GM18858 (cell line): ENCODE data around the gene LYRM4.
A peak's percentile ranks its signal among the peaks of the same experiment; 100 is the strongest.

Source experiments
- ATAC-seq: cut with Tn5 transposase; IDR thresholded peaks from one replicate; pipeline ENCODE4 v1.9.1; 2021; ENCODE audit not compliant: unreplicated experiment

Gene LYRM4

GRCh38 chr6:5260661-5261544 lies at the start of gene LYRM4, which contains the start of gene FARS2:
Gene LYRM4 (minus strand): TSS chr6:5260950. CDS start chr6:5260733, 217 bp downstream.
Gene FARS2 (plus strand): TSS chr6:5261513.
- peak; percentile 48 for ATAC-seq

- ATAC-seq = no peak
Observed at GRCh38 chr6:5308066-5308465, 47.3 kb upstream of the LYRM4 start.

- ATAC-seq = no peak
Observed at GRCh38 chr6:5307058-5307457, 46.3 kb upstream of the LYRM4 start.

- ATAC-seq = no peak
Observed at GRCh38 chr6:5305968-5306626, 45.3 kb upstream of the LYRM4 start.

GRCh38 chr6:5303682-5304081 lies 42.9 kb upstream of the LYRM4 start:
- no peak for ATAC-seq

- ATAC-seq = peak; percentile 49
Observed at GRCh38 chr6:5302995-5303622, 42.4 kb upstream of the LYRM4 start.

- ATAC-seq = peak; percentile 84
Observed at GRCh38 chr6:5302220-5302946, 41.6 kb upstream of the LYRM4 start.

GRCh38 chr6:5300206-5300764 lies 39.5 kb upstream of the LYRM4 start:
- no peak for ATAC-seq

- ATAC-seq = no peak
Observed at GRCh38 chr6:5295623-5296022, 34.9 kb upstream of the LYRM4 start.

GRCh38 chr6:5294392-5295211 lies 33.9 kb upstream of the LYRM4 start:
- no peak for ATAC-seq

GRCh38 chr6:5293692-5294091 lies 32.9 kb upstream of the LYRM4 start:
- no peak for ATAC-seq

- ATAC-seq = no peak
Observed at GRCh38 chr6:5292154-5292553, 31.4 kb upstream of the LYRM4 start.

- ATAC-seq = no peak
Observed at GRCh38 chr6:5290500-5290899, 29.8 kb upstream of the LYRM4 start.

GRCh38 chr6:5290097-5290496 lies 29.3 kb upstream of the LYRM4 start:
- ATAC-seq = no peak

GRCh38 chr6:5287966-5288297 lies 27.2 kb upstream of the LYRM4 start:
- ATAC-seq = no peak

- ATAC-seq = no peak
Observed at GRCh38 chr6:5287205-5287965, 26.6 kb upstream of the LYRM4 start.

- no peak for ATAC-seq
Observed at GRCh38 chr6:5286780-5287179, 26.0 kb upstream of the LYRM4 start.

- ATAC-seq = no peak
Observed at GRCh38 chr6:5285526-5285925, 24.8 kb upstream of the LYRM4 start.

- no peak for ATAC-seq
Observed at GRCh38 chr6:5285081-5285480, 24.3 kb upstream of the LYRM4 start.
